ENCODE data around the gene CCDC107.

The CCDC107 gene

DNA sequence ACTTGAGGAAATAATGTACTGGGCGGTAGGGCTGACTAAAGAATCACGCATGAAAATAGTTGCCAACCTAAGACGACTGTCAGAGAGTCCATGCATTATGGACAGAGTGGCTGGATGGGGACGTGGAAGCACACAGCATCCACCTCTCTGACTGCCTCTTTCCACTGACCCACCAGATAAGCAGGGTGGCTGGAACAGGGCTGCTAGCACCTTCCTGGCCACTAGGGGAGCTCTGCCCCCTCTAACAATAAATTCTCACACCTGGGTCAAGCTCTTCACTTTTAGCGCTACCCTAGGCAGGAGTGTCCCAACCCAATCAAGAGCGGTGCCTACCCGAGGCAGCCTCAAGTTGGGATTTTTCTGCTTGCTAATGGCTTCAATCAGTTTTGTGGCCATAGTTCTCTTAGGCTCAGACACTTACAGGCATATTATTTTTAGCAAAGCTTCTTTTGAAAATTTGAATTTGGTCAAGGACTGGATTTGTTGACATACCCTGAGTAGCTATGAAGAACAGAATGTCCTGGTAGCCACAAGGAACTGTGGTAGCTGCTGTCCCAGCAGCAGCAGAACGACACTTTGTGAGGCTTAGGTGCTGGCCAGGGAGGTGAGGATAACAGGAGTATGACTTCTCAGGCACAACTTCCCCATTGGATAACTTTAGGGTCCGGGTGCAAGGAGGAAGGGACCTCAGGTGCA, 38.6 kb downstream of the CCDC107 start:
- no peak overlapping the region for H3K4me3 ChIP-seq (replicated peaks in 1 of 2; ENCODE audit: low read depth in 2 of 2, low read length in 2 of 2)
- TF ChIP-seq, protein P1, sequence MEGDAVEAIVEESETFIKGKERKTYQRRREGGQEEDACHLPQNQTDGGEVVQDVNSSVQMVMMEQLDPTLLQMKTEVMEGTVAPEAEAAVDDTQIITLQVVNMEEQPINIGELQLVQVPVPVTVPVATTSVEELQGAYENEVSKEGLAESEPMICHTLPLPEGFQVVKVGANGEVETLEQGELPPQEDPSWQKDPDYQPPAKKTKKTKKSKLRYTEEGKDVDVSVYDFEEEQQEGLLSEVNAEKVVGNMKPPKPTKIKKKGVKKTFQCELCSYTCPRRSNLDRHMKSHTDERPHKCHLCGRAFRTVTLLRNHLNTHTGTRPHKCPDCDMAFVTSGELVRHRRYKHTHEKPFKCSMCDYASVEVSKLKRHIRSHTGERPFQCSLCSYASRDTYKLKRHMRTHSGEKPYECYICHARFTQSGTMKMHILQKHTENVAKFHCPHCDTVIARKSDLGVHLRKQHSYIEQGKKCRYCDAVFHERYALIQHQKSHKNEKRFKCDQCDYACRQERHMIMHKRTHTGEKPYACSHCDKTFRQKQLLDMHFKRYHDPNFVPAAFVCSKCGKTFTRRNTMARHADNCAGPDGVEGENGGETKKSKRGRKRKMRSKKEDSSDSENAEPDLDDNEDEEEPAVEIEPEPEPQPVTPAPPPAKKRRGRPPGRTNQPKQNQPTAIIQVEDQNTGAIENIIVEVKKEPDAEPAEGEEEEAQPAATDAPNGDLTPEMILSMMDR (IDR thresholded peaks at IDR 0.05; ENCODE audit: low read depth, low read length): peak; percentile 91
- DNase-seq (ENCODE audit: low read depth in 2 of 2): peak; percentile 61 to 62

DNA sequence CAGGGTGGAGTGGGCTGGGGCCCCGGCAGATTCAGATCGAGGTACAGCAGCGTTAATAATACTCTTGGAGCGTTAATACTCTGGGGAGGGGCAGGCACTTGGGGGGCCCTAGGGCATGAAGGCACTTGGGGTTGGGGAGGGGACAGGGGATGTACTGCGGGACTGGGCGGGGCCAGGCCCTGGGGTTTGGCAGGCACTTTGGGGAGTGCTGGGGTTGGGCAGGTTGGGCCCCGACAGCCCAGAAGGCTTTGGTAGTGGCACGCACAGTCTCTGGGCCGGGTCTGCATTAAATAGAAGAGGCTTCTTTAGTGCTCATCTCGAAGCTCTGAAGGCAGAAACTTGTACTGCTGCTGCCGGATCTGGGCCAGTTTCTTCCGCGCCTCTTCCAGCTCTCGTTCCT, 39.4 kb downstream of the CCDC107 start:
- H3K4me3 ChIP-seq (replicated peaks in 1 of 2; ENCODE audit: low read depth in 2 of 2, low read length in 2 of 2): no peak overlapping the region
- TF ChIP-seq, protein P1 (IDR thresholded peaks at IDR 0.05; ENCODE audit: low read depth, low read length): no peak
- DNase-seq (ENCODE audit: low read depth in 2 of 2): no peak

DNA sequence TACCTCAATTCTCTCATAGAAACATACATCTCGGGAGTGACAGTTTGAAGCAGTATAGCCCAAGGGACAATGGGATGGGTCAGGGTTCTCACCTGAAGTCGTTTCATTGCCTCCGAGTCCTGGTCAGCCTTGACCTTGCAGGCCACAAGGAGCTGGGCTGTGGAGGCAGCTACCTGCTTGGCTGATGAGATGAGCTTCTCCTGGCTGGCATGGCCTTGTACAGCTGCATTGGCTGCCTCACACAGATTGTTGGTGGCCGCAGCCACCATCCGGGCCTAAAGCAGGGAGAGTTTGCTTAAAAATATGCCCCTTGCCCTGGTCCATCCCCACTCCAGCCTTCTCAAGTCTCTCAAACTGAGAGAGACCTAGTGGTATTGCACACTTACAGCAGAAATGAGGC, 40.1 kb downstream of the CCDC107 start:
- TF ChIP-seq, protein P1 (IDR thresholded peaks at IDR 0.05; ENCODE audit: low read depth, low read length): no peak
- DNase-seq (ENCODE audit: low read depth in 2 of 2): no peak
- H3K4me3 ChIP-seq (replicated peaks in 1 of 2; ENCODE audit: low read depth in 2 of 2, low read length in 2 of 2): no peak overlapping the region

DNA sequence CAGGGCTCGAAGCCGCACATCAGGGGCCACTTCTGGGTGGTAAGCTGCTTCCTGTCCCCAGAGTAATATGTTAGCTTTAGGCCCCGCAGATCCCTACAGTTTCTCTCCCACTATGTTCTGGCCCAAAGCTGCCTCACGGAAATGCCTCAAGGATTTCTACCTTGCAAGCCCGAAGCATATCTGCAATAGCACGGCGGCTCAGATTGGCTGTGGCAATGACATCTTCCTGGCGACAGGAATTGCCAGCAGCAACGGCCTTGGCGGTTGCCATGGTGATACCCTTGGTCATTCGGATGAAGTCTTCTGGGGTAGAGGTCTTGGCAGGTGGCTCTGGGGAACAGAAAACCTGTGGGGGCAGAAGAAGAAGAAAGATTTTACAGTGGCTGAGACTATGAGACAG, 41.9 kb downstream of the CCDC107 start:
- no peak for DNase-seq (ENCODE audit: low read depth in 2 of 2)
- TF ChIP-seq, protein P1 (IDR thresholded peaks at IDR 0.05; ENCODE audit: low read depth, low read length): no peak
- H3K4me3 ChIP-seq (replicated peaks in 1 of 2; ENCODE audit: low read depth in 2 of 2, low read length in 2 of 2): no peak overlapping the region

DNA sequence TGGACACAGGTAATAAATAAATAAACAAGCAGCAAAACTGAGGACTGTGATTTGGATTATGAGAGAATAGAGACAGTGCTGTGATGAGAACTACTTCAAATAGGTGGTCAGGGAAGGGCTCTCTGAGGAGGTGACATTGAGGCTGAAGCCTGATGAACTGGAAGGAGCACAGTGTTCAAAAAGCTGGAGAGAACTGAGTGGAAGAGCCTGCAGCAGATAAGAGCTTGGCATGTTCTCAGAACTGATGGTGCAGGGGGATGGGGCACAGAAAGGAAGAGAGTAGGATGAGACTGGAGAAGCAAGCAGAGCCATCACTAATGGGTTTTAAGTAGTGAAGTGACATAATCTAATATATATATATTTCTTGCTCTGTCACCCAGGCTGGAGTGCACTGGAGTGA, 42.9 kb downstream of the CCDC107 start:
- no peak for DNase-seq (ENCODE audit: low read depth in 2 of 2)
- TF ChIP-seq, protein P1 (IDR thresholded peaks at IDR 0.05; ENCODE audit: low read depth, low read length): no peak
- H3K4me3 ChIP-seq (replicated peaks in 1 of 2; ENCODE audit: low read depth in 2 of 2, low read length in 2 of 2): no peak overlapping the region

DNA sequence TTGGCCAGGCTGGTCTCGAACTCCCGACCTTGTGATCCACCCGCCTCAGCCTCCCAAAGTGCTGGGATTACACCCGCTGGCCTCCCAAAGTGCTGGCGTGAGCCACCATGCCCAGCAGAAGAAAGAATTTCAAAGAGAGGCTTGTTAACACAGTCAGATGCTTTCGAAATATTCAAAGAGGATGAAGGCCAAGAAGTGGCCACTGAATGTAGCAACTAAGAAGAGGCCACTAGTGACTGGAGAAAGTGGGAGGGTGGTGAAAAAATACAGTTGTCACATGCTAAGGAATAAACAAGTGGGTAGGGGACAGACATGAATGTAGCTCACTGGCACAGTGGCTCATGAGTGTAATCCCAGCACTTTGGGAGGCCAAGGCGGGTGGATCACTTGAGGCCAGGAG, 44.6 kb downstream of the CCDC107 start:
- TF ChIP-seq, protein P1 (IDR thresholded peaks at IDR 0.05; ENCODE audit: low read depth, low read length): no peak
- no peak overlapping the region for H3K4me3 ChIP-seq (replicated peaks in 1 of 2; ENCODE audit: low read depth in 2 of 2, low read length in 2 of 2)
- no peak for DNase-seq (ENCODE audit: low read depth in 2 of 2)

All from cardiac fibroblast (primary cell).